ENCODE measurements around the gene LTBP1. TPM values are rescaled to one million over a fixed set of nuclear protein-coding genes. Genes with fewer than 3 reads are reported as not detected.

The LTBP1 gene
- total and polyA plus RNA-seq, 2 donors (not counting 1 experiment from before 2014, with no cell fraction given) = 0.69 TPM; not detected in 1

DNA sequence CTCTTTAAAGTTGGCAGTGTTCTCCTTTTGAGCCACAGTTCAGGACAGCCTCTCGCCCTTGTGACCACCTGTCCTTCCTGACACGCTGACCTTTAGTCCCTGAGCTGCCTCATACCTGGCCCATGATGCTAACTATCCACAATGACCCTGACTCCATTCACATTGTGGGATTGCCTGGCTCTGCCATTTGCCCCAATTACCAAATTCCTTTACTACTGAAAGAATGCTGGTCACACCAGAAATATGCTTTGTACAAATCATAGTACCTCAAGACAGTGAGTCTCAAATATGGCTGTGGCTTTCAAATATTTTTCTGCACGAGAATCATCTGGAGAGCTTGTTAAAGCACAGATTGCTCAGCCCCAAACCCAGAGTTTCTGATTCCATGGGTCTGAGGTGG, 54.2 kb downstream of the LTBP1 start:
- H4K20me1 ChIP-seq (ENCODE audit: control insufficient read depth, insufficient read depth, low read length, poor library complexity, severe bottlenecking) = no peaks in the 10 kb centered on the region
- DNase-seq (no peak), ATAC-seq (ENCODE audit: low read depth) (no peak)
- H3K27me3 ChIP-seq (replicated peaks in 1 of 4; ENCODE audit: control extremely low read depth in 1 of 4, control insufficient read depth in 3 of 4, insufficient read depth in 4 of 4, low read length in 3 of 4) = no peaks in the 10 kb centered on the region
- no peak overlapping the region for H2AFZ ChIP-seq (ENCODE audit: insufficient read depth, low read depth, low read length, poor library complexity, severe bottlenecking)
- Mint-ChIP-seq H3K27me3 (no peaks in the 10 kb centered on the region), H3K9me3 (ENCODE audit: insufficient read depth) (no peaks in the 10 kb centered on the region), H3K4me3 (no peak overlapping the region), H3K27ac (no peak overlapping the region), H3K4me1 (no peaks in the 10 kb centered on the region)
- no CpG with 5 or more reads among the region's 3 CpGs for WGBS (ENCODE audit: insufficient coverage)
- H3K27ac ChIP-seq (ENCODE audit: low read length in 2 of 2) = no peak overlapping the region
- intact Hi-C loops (cut with micrococcal nuclease) = no loop called here
- H3K9ac ChIP-seq (ENCODE audit: low read length) = no peak overlapping the region
- no peak for TF ChIP-seq EZH2 (IDR thresholded peaks at IDR 0.05; ENCODE audit: borderline replicate concordance, insufficient read depth, low read depth, low read length, poor library complexity, severe bottlenecking)
- TF ChIP-seq, protein P1, sequence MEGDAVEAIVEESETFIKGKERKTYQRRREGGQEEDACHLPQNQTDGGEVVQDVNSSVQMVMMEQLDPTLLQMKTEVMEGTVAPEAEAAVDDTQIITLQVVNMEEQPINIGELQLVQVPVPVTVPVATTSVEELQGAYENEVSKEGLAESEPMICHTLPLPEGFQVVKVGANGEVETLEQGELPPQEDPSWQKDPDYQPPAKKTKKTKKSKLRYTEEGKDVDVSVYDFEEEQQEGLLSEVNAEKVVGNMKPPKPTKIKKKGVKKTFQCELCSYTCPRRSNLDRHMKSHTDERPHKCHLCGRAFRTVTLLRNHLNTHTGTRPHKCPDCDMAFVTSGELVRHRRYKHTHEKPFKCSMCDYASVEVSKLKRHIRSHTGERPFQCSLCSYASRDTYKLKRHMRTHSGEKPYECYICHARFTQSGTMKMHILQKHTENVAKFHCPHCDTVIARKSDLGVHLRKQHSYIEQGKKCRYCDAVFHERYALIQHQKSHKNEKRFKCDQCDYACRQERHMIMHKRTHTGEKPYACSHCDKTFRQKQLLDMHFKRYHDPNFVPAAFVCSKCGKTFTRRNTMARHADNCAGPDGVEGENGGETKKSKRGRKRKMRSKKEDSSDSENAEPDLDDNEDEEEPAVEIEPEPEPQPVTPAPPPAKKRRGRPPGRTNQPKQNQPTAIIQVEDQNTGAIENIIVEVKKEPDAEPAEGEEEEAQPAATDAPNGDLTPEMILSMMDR (IDR thresholded peaks at IDR 0.05) = no peak
- ChIA-PET CTCF (no interaction called here), POLR2A (no interaction called here)
- H3K9me3 ChIP-seq (ENCODE audit: control extremely low read depth in 1 of 3, control insufficient read depth in 2 of 3, insufficient read depth in 1 of 3, low read length in 2 of 3) = peaks cover 0 to 4% (median 0%) of the 10 kb centered on the region in 3 donors
- H3K4me1 ChIP-seq (ENCODE audit: control insufficient read depth in 2 of 2, insufficient read depth in 2 of 2, low read length in 2 of 2) = no peaks in the 10 kb centered on the region
- H3K4me3 ChIP-seq (ENCODE audit: control extremely low read depth in 1 of 5, extremely low read depth in 1 of 5, insufficient read depth in 1 of 5, low read depth in 2 of 5, low read length in 4 of 5) = no peak overlapping the region
- H3K79me2 ChIP-seq (ENCODE audit: control insufficient read depth, insufficient read depth, low read length) = no peaks in the 10 kb centered on the region
- H3K4me2 ChIP-seq (replicated peaks; ENCODE audit: low read depth, low read length, poor library complexity, severe bottlenecking) = no peak overlapping the region
- H3K36me3 ChIP-seq (replicated peaks in 1 of 2; ENCODE audit: control extremely low read depth in 1 of 2, control insufficient read depth in 1 of 2, extremely low read depth in 1 of 2, insufficient read depth in 2 of 2, low read length in 1 of 2) = no peaks in the 10 kb centered on the region

DNA sequence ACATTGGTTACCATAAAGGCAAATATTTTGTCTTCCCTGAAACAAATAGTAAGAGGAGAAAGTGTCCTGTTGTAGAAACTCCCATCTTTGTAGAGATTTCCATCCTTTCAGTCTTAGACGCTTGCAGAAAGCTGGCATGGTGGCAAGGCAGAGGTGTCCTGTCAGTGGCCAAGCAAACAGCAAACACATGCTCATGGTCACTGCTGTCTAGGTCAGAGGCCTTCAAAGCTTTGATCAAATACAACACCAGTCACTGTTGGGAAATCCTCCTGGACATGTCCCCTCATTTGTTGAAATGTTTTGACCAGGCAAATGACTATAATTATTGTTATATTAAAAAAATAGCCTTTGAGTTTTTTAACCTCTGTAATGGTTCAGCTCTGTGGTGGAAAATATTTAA, 55.1 kb downstream of the LTBP1 start:
- H4K20me1 ChIP-seq (ENCODE audit: control insufficient read depth, insufficient read depth, low read length, poor library complexity, severe bottlenecking) = no peaks in the 10 kb centered on the region
- no peak overlapping the region for H3K27ac ChIP-seq (ENCODE audit: low read length in 2 of 2)
- no peak overlapping the region for H3K4me2 ChIP-seq (replicated peaks; ENCODE audit: low read depth, low read length, poor library complexity, severe bottlenecking)
- H3K27ac Mint-ChIP-seq = no peak overlapping the region
- no peaks in the 10 kb centered on the region for H3K4me1 ChIP-seq (ENCODE audit: control insufficient read depth in 2 of 2, insufficient read depth in 2 of 2, low read length in 2 of 2)
- no peak overlapping the region for H3K4me3 ChIP-seq (ENCODE audit: control extremely low read depth in 1 of 5, extremely low read depth in 1 of 5, insufficient read depth in 1 of 5, low read depth in 2 of 5, low read length in 4 of 5)
- H3K4me3 Mint-ChIP-seq = no peak overlapping the region
- TF ChIP-seq, protein P1 (IDR thresholded peaks at IDR 0.05) = no peak
- no peak for TF ChIP-seq EZH2 (IDR thresholded peaks at IDR 0.05; ENCODE audit: borderline replicate concordance, insufficient read depth, low read depth, low read length, poor library complexity, severe bottlenecking)
- no peak overlapping the region for H3K9ac ChIP-seq (ENCODE audit: low read length)
- no peaks in the 10 kb centered on the region for H3K36me3 ChIP-seq (replicated peaks in 1 of 2; ENCODE audit: control extremely low read depth in 1 of 2, control insufficient read depth in 1 of 2, extremely low read depth in 1 of 2, insufficient read depth in 2 of 2, low read length in 1 of 2)
- ChIA-PET CTCF (no interaction called here), POLR2A (no interaction called here)
- no peaks in the 10 kb centered on the region for H3K9me3 Mint-ChIP-seq (ENCODE audit: insufficient read depth)
- WGBS (ENCODE audit: insufficient coverage) = 100% methylated on average over 1 of the region's 1 CpG
- DNase-seq (no peak), ATAC-seq (ENCODE audit: low read depth) (no peak)
- no peaks in the 10 kb centered on the region for H3K79me2 ChIP-seq (ENCODE audit: control insufficient read depth, insufficient read depth, low read length)
- intact Hi-C loops (cut with micrococcal nuclease) = no loop called here
- H3K9me3 ChIP-seq (ENCODE audit: control extremely low read depth in 1 of 3, control insufficient read depth in 2 of 3, insufficient read depth in 1 of 3, low read length in 2 of 3) = peaks cover 0 to under 1% (median 0%) of the 10 kb centered on the region in 3 donors
- no peaks in the 10 kb centered on the region for H3K27me3 ChIP-seq (replicated peaks in 1 of 4; ENCODE audit: control extremely low read depth in 1 of 4, control insufficient read depth in 3 of 4, insufficient read depth in 4 of 4, low read length in 3 of 4)
- no peaks in the 10 kb centered on the region for H3K27me3 Mint-ChIP-seq
- H3K4me1 Mint-ChIP-seq = no peaks in the 10 kb centered on the region
- no peak overlapping the region for H2AFZ ChIP-seq (ENCODE audit: insufficient read depth, low read depth, low read length, poor library complexity, severe bottlenecking)
